ENCODE data around the gene NRARP. TPM values are rescaled to one million over a fixed set of nuclear protein-coding genes. Genes with fewer than 3 reads are reported as not detected.

NRARP gene
- total and polyA plus RNA-seq, 10 of the 15 experiments (the other 5 are each of a cell fraction or from before 2014, with no cell fraction given) = 0.06 to 9.2 (median 2.2) TPM; not detected in 2

- H3K4me3 ChIP-seq = peak overlapping the region; percentile 46; the same call in 1 of the 2 replicates
- H3K4me2 ChIP-seq (ENCODE audit: control insufficient read depth, insufficient read depth) = peak overlapping the region; percentile 68
- CTCF ChIA-PET = interaction anchor here (1.1 to 2.6 kb wide), 2 partner anchors 32 to 33 kb away, joined by 4 to 11 read pairs; no protein-coding TSS in a partner anchor
- no peak overlapping the region for H2AFZ ChIP-seq (ENCODE audit: control insufficient read depth, low read depth, low read length)
- 8% methylated on average over 17 of the region's 17 CpGs for WGBS (ENCODE audit: insufficient coverage, insufficient replicate concordance, low lambda C conversion rate, missing lambda C conversion rate)
- ATAC-seq (peak; percentile 64), DNase-seq (ENCODE audit: low read depth, low spot score) (peak; percentile 34), FAIRE-seq (peak; percentile 91)
- intact Hi-C loops (cut with micrococcal nuclease; ENCODE audit: unreplicated experiment) (no loop called here), in situ Hi-C loops (cut with MboI) (no loop called here)
- peak overlapping the region; percentile 28; the same call in 1 of the 2 replicates for H3K9ac ChIP-seq (ENCODE audit: control insufficient read depth, insufficient read depth, low read length)
- H3K4me1 ChIP-seq (ENCODE audit: control insufficient read depth, insufficient read depth, low read length) = peaks cover 22% of the 10 kb centered on the region
- H4K20me1 ChIP-seq (ENCODE audit: control insufficient read depth, insufficient read depth) = no peaks in the 10 kb centered on the region
- peaks cover 6 to 16% of the 10 kb centered on the region in 2 experiments; a peak in 3 of 4 replicates for H3K36me3 ChIP-seq (ENCODE audit: control insufficient read depth in 2 of 2, insufficient read depth in 2 of 2, low read length in 1 of 2)
- SMC1A ChIA-PET (ENCODE audit: uncharacterized antibody, unreplicated experiment) = no interaction called here
- POLR2A ChIA-PET = interaction anchor here (0.6 to 1.0 kb wide), 3 partner anchors 27 to 88 kb away, joined by 3 read pairs; partner anchors contain the start of gene TPRN
- RAD21 ChIA-PET (ENCODE audit: unreplicated experiment) = interaction anchor here (0.7 to 1.9 kb wide), 2 partner anchors 8 to 28 kb away, joined by 3 to 5 read pairs; partner anchors contain the start of genes TOR4A and TUBB4B
- no peaks in the 10 kb centered on the region for H3K27me3 ChIP-seq (replicated peaks in 1 of 2; ENCODE audit: control insufficient read depth in 2 of 2, insufficient read depth in 2 of 2, low read length in 1 of 2)
- H3K9me3 ChIP-seq (replicated peaks; ENCODE audit: control insufficient read depth, insufficient read depth, low read length) = no peaks in the 10 kb centered on the region
- BruUV-seq (replicated peaks) = no TSS peak
- H3K79me2 ChIP-seq (ENCODE audit: control insufficient read depth, insufficient read depth, low read length) = 0 out of 2 replicates have a peak, but pooled peaks cover 2% of the 10 kb centered on the region
- H3K27ac ChIP-seq (ENCODE audit: control insufficient read depth, insufficient read depth) = peak overlapping the region; percentile 47
- TF ChIP-seq YY1 (IDR thresholded peaks at IDR 0.05; ENCODE audit: low read depth, low read length) (0 out of 2 replicates have a peak, but pooled peaks have one; percentile 20), ZNF207 (IDR thresholded peaks at IDR 0.05; ENCODE audit: borderline replicate concordance) (no peak), ASH2L (IDR thresholded peaks at IDR 0.05; ENCODE audit: borderline replicate concordance, low read depth) (no peak), ZNF687 (IDR thresholded peaks at IDR 0.05) (peak; percentile 98), ZNF384 (IDR thresholded peaks at IDR 0.05; ENCODE audit: borderline replicate concordance, low read depth, low read length) (no peak), CREB1 (IDR thresholded peaks at IDR 0.05; ENCODE audit: low read depth) (no peak), USF1 (IDR thresholded peaks at IDR 0.05; ENCODE audit: borderline replicate concordance, extremely low read length, insufficient read depth, low read depth, low read length) (peak; percentile 52), ATF3 (IDR thresholded peaks at IDR 0.05; ENCODE audit: borderline replicate concordance, extremely low read depth, low read depth, low read length) (peak; percentile 12; the same call in 1 of the 2 replicates), RAD51 (IDR thresholded peaks at IDR 0.05) (peak; percentile 88), CUX1 (IDR thresholded peaks at IDR 0.05; ENCODE audit: insufficient replicate concordance, low read depth, low read length) (no peak)
Measured at GRCh38 chr9:137269231-137269772, 32.8 kb downstream of the NRARP start.

Data from GM12878 (cell line).